ENCODE data around the gene THEMIS.

Gene THEMIS

GRCh38 chr6:127812985-127813698, 87.7 kb downstream of the THEMIS start:
- Histone ChIP-seq H4K20me1 (ENCODE audit: insufficient read depth, low read length) (no peaks in the 10 kb centered on the region), H3K4me3 (ENCODE audit: low read length) (no peak overlapping the region), H3K4me1 (ENCODE audit: low read length) (no peaks in the 10 kb centered on the region), H3K27ac (ENCODE audit: low read length) (no peak overlapping the region), H3K9ac (ENCODE audit: low read length) (no peak overlapping the region), H3K9me2 (replicated peaks; ENCODE audit: insufficient read depth, low read length) (no peaks in the 10 kb centered on the region), H3K36me3 (replicated peaks; ENCODE audit: insufficient read depth, low read length) (no peaks in the 10 kb centered on the region), H3K27me3 (replicated peaks; ENCODE audit: insufficient read depth, low read length) (no peaks in the 10 kb centered on the region), H3F3A (ENCODE audit: insufficient read depth, low read length) (no peaks in the 10 kb centered on the region), H3K79me2 (ENCODE audit: low read length) (no peaks in the 10 kb centered on the region), H3K4me2 (ENCODE audit: low read depth, low read length) (no peak overlapping the region), H2AFZ (ENCODE audit: low read length) (no peak overlapping the region), H3K9me3 (replicated peaks; ENCODE audit: insufficient read depth, low read length) (no peaks in the 10 kb centered on the region)
- no peak for DNase-seq
- TF ChIP-seq EZH2 (optimal IDR thresholded peaks at IDR 0.05; ENCODE audit: low read depth, low read length): no peak
- no peak for TF ChIP-seq EZH2phosphoT487 (IDR thresholded peaks at IDR 0.05; ENCODE audit: low read length)
- no peak for TF ChIP-seq CTCF (IDR thresholded peaks at IDR 0.05; ENCODE audit: low read length)

- H3K27ac ChIP-seq (ENCODE audit: low read length): no peak overlapping the region
- H3K4me1 ChIP-seq (ENCODE audit: low read length): no peaks in the 10 kb centered on the region
- H3K36me3 ChIP-seq (replicated peaks; ENCODE audit: insufficient read depth, low read length): no peaks in the 10 kb centered on the region
- no peaks in the 10 kb centered on the region for H3K27me3 ChIP-seq (replicated peaks; ENCODE audit: insufficient read depth, low read length)
- H3K9me2 ChIP-seq (replicated peaks; ENCODE audit: insufficient read depth, low read length): no peaks in the 10 kb centered on the region
- no peak overlapping the region for H3K9ac ChIP-seq (ENCODE audit: low read length)
- no peak overlapping the region for H2AFZ ChIP-seq (ENCODE audit: low read length)
- no peaks in the 10 kb centered on the region for H3F3A ChIP-seq (ENCODE audit: insufficient read depth, low read length)
- TF ChIP-seq EZH2 (optimal IDR thresholded peaks at IDR 0.05; ENCODE audit: low read depth, low read length) (no peak), EZH2phosphoT487 (IDR thresholded peaks at IDR 0.05; ENCODE audit: low read length) (no peak)
- H3K79me2 ChIP-seq (ENCODE audit: low read length): no peaks in the 10 kb centered on the region
- H3K4me2 ChIP-seq (ENCODE audit: low read depth, low read length): no peak overlapping the region
- no peak for DNase-seq
- H4K20me1 ChIP-seq (ENCODE audit: insufficient read depth, low read length): no peaks in the 10 kb centered on the region
- no peak overlapping the region for H3K4me3 ChIP-seq (ENCODE audit: low read length)
- no peaks in the 10 kb centered on the region for H3K9me3 ChIP-seq (replicated peaks; ENCODE audit: insufficient read depth, low read length)
Measured at GRCh38 chr6:127811900-127812570, 88.8 kb downstream of the THEMIS start.

GRCh38 chr6:127807806-127808517, 92.9 kb downstream of the THEMIS start:
- Histone ChIP-seq H3K9ac (ENCODE audit: low read length) (no peak overlapping the region), H3K9me2 (replicated peaks; ENCODE audit: insufficient read depth, low read length) (no peaks in the 10 kb centered on the region), H3K4me1 (ENCODE audit: low read length) (no peaks in the 10 kb centered on the region), H3K27ac (ENCODE audit: low read length) (no peak overlapping the region), H3K4me2 (ENCODE audit: low read depth, low read length) (no peak overlapping the region), H3K27me3 (replicated peaks; ENCODE audit: insufficient read depth, low read length) (no peaks in the 10 kb centered on the region), H4K20me1 (ENCODE audit: insufficient read depth, low read length) (no peaks in the 10 kb centered on the region), H3K9me3 (replicated peaks; ENCODE audit: insufficient read depth, low read length) (no peaks in the 10 kb centered on the region), H3K4me3 (ENCODE audit: low read length) (no peak overlapping the region), H3F3A (ENCODE audit: insufficient read depth, low read length) (no peaks in the 10 kb centered on the region), H3K36me3 (replicated peaks; ENCODE audit: insufficient read depth, low read length) (no peaks in the 10 kb centered on the region), H2AFZ (ENCODE audit: low read length) (no peak overlapping the region), H3K79me2 (ENCODE audit: low read length) (no peaks in the 10 kb centered on the region)
- no peak for DNase-seq
- TF ChIP-seq EZH2 (optimal IDR thresholded peaks at IDR 0.05; ENCODE audit: low read depth, low read length) (no peak), CTCF (IDR thresholded peaks at IDR 0.05; ENCODE audit: low read length) (no peak), EZH2phosphoT487 (IDR thresholded peaks at IDR 0.05; ENCODE audit: low read length) (no peak)

Measured in MM.1S (cell line).